HG03097 (cell line): ENCODE measurements around the gene LIME1.
"Not testable (repeated sequence)": the region's sequence is repeated elsewhere in the genome, so short reads cannot be mapped to it uniquely, and the experiment has no call there.

ENCODE experiments used
- ATAC-seq: cut with Tn5 transposase; IDR thresholded peaks from one replicate; pipeline ENCODE4 v1.9.1; 2021; ENCODE audit not compliant: unreplicated experiment, low FRiP score

Gene LIME1

GRCh38 chr20:63707558-63708300 is 28.7 kb upstream of the LIME1 start, which contains the start of the genes ARFRP1 and ZGPAT:
ARFRP1 (minus strand) TSS chr20:63707976; CDS start chr20:63707091, 885 bp downstream.
ZGPAT (plus strand) TSS chr20:63708039; CDS start chr20:63708581, 542 bp downstream.
- peak; percentile 62 for ATAC-seq

- peak; percentile 13 for ATAC-seq
Observed at GRCh38 chr20:63708301-63709148, 27.9 kb upstream of the LIME1 start.

- ATAC-seq: no peak
Observed at GRCh38 chr20:63709149-63709527, 27.3 kb upstream of the LIME1 start.

- no peak for ATAC-seq
Observed at GRCh38 chr20:63711085-63711645, 25.3 kb upstream of the LIME1 start.

DNA sequence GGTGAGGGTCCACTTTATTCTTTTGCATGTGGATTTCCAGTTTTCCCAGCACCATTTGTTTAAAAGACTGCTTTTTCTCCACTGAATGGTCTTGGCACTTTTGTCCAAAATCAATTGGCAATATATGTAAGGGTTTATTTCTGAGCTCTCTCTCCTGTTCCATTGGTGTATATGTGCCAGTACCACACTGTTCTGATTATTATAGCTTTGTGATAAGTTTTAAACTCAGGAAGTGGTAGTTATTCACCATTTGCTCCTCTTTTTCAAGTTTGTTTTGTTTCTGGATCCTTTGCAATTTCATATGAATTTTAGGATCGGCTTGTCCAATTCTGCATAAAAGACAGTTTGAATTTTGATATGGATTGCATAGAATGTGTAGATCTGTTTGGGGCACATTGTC is 24.3 kb upstream of the LIME1 start:
- ATAC-seq: no peak

- ATAC-seq: no peak
Observed at GRCh38 chr20:63714858-63715257, 21.6 kb upstream of the LIME1 start.

DNA sequence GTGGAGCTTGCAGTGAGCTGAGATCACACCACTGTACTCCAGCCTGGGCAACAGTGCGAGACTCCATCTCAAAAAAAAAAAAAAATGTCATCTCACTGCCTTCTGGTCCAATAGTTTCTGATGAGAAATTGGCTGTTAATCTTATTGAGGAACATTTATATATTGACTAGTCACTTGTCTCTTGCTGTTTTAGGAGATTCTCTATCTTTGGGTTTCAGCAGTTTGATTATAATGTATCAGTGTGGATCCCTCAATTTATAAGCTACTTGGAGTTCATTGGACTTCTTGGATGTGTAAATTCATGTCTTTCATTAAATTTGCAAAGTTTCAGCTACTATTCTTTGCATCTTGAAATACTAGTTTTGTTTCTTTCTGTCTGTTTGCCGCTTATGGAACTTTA is 17.5 kb upstream of the LIME1 start:
- no peak for ATAC-seq

DNA sequence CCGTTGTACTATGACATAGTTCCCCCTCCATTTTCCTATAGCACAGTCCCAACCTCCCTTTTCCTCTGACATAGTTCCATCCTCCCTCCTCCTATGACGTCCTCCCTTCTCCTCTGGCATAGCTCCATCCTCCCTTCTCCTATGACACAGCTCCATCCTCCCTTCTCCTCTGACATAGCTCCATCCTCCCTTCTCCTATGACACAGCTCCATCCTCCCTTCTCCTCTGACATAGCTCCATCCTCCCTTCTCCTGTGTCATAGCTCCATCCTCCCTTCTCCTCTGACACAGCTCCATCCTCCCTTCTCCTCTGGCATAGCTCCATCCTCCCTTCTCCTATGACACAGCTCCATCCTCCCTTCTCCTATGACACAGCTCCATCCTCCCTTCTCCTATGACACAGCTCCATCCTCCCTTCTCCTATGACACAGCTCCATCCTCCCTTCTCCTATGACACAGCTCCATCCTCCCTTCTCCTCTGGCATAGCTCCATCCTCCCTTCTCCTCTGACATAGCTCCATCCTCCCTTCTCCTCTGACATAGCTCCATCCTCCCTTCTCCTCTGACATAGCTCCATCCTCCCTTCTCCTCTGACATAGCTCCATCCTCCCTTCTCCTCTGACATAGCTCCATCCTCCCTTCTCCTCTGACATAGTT is 13.4 kb upstream of the LIME1 start:
- ATAC-seq: not testable (repeated sequence)

DNA sequence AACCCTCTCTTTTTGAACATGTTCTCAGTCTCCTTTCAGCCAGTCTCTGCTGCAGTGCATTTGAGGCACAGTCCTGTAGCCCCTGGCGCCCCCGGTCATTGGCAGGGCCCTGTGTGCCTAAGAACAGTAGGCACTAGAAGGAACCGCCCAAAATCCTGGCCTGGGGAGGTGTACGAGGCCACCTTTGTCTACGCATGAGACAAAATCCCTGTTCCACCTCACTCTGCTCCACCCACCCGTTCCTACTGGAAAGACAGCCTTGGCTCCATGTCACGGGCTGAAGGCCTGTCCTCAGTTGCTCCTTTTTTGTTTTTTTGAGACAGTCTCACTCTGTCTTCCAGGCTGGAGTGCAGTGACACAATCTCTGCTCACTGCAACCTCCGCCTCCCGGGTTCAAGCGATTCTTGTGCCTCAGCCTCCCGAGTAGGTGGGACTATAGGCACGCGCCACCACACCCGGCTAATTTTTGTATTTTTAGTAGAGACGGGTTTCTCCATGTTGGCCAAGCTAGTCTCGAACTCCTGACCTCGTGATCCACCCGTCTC is 6.2 kb upstream of the LIME1 start:
- ATAC-seq: not testable (repeated sequence)

- ATAC-seq: no peak
Observed at GRCh38 chr20:63731410-63731809, 5.1 kb upstream of the LIME1 start.

DNA sequence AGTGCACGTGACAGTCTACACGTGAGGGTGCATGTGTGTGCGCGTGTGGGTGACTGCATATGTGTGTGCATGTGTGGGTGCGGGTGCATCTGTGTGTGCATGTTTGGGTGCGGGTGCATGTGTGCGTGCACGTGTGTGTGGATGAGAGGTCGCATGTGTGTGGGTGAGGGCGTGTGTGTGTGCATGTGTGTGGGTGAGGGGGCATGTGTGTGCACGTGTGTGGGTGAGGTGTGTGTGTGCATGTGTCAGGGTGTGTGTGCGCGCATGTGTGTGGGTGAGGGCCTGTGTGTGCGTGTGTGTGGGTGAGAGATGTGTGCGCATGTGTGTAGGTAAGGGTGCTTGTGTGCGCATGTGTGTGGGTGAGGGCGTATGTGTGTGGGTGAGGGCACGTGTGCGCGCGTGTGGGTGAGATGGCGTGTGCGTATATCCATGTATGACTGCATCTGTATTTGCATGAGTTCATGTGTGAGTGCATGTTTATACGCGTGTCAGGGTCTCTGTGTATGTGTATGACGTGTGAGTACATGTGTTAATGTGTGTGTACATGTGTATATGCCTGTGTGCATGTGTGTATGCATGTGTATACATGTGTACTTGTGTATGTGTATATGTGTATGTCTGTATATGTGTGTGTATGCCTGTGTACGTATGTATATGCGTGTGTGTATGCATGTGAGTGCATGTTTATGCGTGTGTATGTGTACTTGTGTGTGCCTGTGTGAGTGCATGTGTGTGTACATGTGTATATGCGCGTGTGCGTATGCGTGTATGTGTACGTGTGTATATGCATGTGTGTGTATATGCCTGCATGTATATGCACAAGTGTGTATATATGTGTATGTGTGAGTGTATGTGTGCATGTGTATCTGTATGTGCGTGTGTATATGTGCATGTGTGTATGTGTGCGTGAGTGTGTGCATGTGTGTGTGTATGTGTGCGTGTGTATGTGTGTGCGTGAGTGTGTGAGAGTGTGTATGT is 4.1 kb upstream of the LIME1 start:
- no peak for ATAC-seq

DNA sequence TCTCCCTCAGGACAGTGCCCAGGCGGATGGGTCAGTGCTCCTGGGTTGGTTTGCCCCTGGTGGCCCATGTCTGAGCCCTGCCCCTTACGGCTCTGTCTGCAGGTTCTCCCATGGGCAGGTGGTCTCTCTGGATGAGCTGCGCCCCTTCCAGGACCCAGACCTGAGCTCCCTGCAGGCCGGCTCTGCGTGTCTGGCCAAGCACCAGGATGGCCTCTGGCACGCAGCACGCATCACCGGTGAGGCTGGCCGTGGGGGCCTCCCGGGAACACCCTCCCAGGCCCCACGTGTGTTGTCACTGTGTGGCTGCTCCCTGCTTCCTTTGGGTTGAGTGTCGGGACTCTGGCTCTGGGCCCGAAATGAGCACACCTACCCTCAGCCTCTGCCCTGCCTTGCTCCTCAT is 3.3 kb upstream of the LIME1 start:
- ATAC-seq: no peak

DNA sequence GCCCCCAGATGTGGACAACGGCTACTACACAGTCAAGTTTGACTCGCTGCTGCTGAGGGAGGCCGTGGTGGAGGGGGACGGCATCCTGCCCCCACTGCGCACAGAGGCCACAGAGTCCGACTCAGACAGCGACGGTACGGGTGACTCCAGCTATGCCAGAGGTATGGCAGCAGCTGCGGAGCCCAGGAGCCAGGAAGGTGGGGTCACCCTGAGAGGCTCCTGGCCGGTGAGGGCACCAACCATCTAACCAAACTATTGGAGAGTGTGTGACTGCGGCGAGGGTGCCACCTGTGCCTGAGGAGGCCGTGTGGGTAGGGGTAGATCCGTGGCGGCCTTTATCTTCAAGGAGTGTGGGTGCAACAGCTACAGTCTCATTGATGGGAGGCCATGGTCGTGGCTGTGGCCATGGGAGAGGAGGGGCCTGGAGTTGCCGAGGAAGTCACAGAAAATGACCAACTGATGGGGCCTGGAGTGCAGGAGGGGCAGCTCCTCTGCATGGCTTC is 2.8 kb upstream of the LIME1 start:
- no peak for ATAC-seq

GRCh38 chr20:63734111-63734945 is 2.1 kb upstream of the LIME1 start:
- no peak for ATAC-seq

DNA sequence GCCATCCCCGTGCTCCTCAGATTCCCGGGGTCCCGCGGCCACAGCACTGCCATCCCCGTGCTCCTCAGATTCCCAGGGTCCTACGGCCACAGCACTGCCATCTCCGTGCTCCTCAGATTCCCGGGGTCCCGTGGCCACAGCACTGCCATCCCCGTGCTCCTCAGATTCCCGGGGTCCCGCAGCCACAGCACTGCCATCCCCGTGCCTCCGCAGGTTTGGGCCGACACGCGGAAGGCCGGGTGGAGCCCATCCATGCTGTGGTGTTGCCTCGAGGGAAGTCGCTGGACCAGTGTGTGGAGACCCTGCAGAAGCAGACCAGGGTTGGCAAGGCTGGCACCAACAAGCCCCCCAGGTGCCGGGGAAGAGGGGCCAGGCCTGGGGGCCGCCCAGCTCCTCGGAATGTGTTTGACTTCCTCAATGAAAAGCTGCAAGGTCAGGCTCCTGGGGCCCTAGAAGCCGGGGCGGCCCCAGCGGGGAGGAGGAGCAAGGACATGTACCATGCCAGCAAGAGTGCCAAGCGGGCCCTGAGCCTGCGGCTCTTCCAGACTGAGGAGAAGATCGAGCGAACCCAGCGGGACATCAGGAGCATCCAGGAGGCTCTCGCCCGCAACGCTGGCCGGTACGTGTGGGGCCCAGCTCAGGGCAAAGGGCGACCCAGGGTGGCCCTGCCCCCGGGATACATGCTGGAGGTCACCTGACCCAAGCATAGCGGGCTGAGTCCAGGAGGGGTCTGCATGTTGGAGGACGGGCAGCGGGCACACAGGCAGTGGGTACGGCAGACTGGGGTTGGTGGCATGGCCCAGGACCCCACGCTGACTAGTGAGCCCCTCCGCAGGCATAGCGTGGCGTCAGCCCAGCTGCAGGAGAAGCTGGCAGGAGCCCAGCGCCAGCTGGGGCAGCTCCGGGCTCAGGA is 1.3 kb upstream of the LIME1 start:
- no peak for ATAC-seq

- no peak for ATAC-seq
Observed at GRCh38 chr20:63736893-63737694, 630 bp downstream of the LIME1 start.

DNA sequence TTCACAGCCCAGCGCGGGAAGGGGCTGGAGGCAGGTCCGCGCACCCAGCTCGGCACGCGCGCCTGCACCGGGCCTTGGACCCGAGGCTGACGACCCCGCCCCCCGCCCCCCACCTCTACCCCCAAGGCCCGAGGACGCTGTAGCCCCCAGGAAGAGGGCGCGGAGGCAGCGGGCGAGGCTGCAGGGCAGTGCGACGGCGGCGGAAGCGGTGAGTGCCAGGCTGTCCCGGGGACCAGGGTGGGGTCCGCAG is 1.2 kb downstream of the LIME1 start:
- ATAC-seq: no peak
